ENCODE data around the gene FANCD2. TPM values are rescaled to one million over a fixed set of nuclear protein-coding genes. Genes with fewer than 3 reads are reported as not detected.

The FANCD2 gene
- polyA plus RNA-seq, 3 donors: 1.3 to 11.6 (median 2.4) TPM

GRCh38 chr3:10115326-10116137 lies 89.3 kb downstream of the FANCD2 start, which contains the start of gene BRK1:
Gene BRK1 (plus strand): TSS chr3:10115675. CDS start chr3:10115702, 27 bp downstream.
- intact Hi-C loops (cut with micrococcal nuclease): loop anchor here in 1 of 2 donors (2.0 to 10.0 kb wide), 3 partner anchors 49 to 205 kb away; partner anchors contain the start of genes IRAK2 and SEC13
- Histone ChIP-seq H3K4me3 (replicated peaks in 1 of 3; ENCODE audit: low read depth in 2 of 3, low read length in 3 of 3) (peak within 1 kb of the TSS; percentile 90 to 97 (median 96)), H3K9me3 (replicated peaks in 1 of 2; ENCODE audit: control insufficient read depth in 1 of 2, insufficient read depth in 1 of 2, low read length in 2 of 2) (no peaks in the 10 kb centered on the region), H3K36me3 (replicated peaks in 1 of 2; ENCODE audit: control insufficient read depth in 1 of 2, insufficient read depth in 2 of 2, low read length in 2 of 2) (peaks cover 13 to 21% of the 10 kb centered on the region in 2 donors), H3K27me3 (ENCODE audit: control insufficient read depth in 2 of 2, insufficient read depth in 2 of 2, low read length in 2 of 2) (no peaks in the 10 kb centered on the region), H2AFZ (ENCODE audit: insufficient read depth, low read depth, low read length, poor library complexity, severe bottlenecking) (peak within 1 kb of the TSS; percentile 98), H3K9ac (ENCODE audit: insufficient read depth, low read length, poor library complexity, severe bottlenecking) (peak within 1 kb of the TSS; percentile 84), H3K79me2 (ENCODE audit: insufficient read depth, low read length) (peaks cover 49% of the 10 kb centered on the region), H3K4me2 (replicated peaks; ENCODE audit: extremely low read depth, low read length, poor library complexity, severe bottlenecking) (peak within 1 kb of the TSS; percentile 99), H4K20me1 (ENCODE audit: insufficient read depth, low read length) (peaks cover 34% of the 10 kb centered on the region), H3K4me1 (ENCODE audit: control insufficient read depth in 1 of 2, insufficient read depth in 2 of 2, low read length in 2 of 2) (peaks cover 21% of the 10 kb centered on the region in 2 donors), H3K27ac (ENCODE audit: low read depth in 1 of 2, low read length in 2 of 2) (peak within 1 kb of the TSS; percentile 78 to 96)
- H3K9me3 Mint-ChIP-seq: no peaks in the 10 kb centered on the region
- peak; percentile 96 to 98 (median 97) for DNase-seq
- H3K27me3 Mint-ChIP-seq (ENCODE audit: low read depth in 3 of 3): peaks cover 3 to 8% (median 5%) of the 10 kb centered on the region in 3 donors
- H3K27ac Mint-ChIP-seq: peak within 1 kb of the TSS; percentile 92 to 98 (median 97)
- under 1% methylated on average over 44 of the region's 54 CpGs for WGBS (ENCODE audit: insufficient coverage)
- peaks cover 21% of the 10 kb centered on the region for H3K4me1 Mint-ChIP-seq
- H3K4me3 Mint-ChIP-seq: peak within 1 kb of the TSS; percentile 99 to 100
- no peak for TF ChIP-seq CTCF (IDR thresholded peaks at IDR 0.05)
- peaks cover 14 to 21% of the 10 kb centered on the region in 2 donors for H3K36me3 Mint-ChIP-seq

- intact Hi-C loops (cut with micrococcal nuclease): loop anchor here in 1 of 2 donors (5.0 to 10.0 kb wide), 2 partner anchors 49 to 136 kb away; partner anchors contain the start of gene IRAK2
- Histone ChIP-seq H3K27ac (ENCODE audit: low read depth in 1 of 2, low read length in 2 of 2) (peak overlapping the region; percentile 78 to 96), H3K4me2 (replicated peaks; ENCODE audit: extremely low read depth, low read length, poor library complexity, severe bottlenecking) (peak overlapping the region; percentile 99), H3K4me1 (ENCODE audit: control insufficient read depth in 1 of 2, insufficient read depth in 2 of 2, low read length in 2 of 2) (peaks cover 21% of the 10 kb centered on the region in 2 donors), H3K9ac (ENCODE audit: insufficient read depth, low read length, poor library complexity, severe bottlenecking) (peak overlapping the region; percentile 84), H3K27me3 (ENCODE audit: control insufficient read depth in 2 of 2, insufficient read depth in 2 of 2, low read length in 2 of 2) (no peaks in the 10 kb centered on the region), H4K20me1 (ENCODE audit: insufficient read depth, low read length) (peaks cover 39% of the 10 kb centered on the region), H2AFZ (ENCODE audit: insufficient read depth, low read depth, low read length, poor library complexity, severe bottlenecking) (peak overlapping the region; percentile 98), H3K4me3 (replicated peaks in 1 of 3; ENCODE audit: low read depth in 2 of 3, low read length in 3 of 3) (peak overlapping the region; percentile 90 to 97 (median 96)), H3K9me3 (replicated peaks in 1 of 2; ENCODE audit: control insufficient read depth in 1 of 2, insufficient read depth in 1 of 2, low read length in 2 of 2) (no peaks in the 10 kb centered on the region), H3K36me3 (replicated peaks in 1 of 2; ENCODE audit: control insufficient read depth in 1 of 2, insufficient read depth in 2 of 2, low read length in 2 of 2) (peaks cover 18 to 27% of the 10 kb centered on the region in 2 donors), H3K79me2 (ENCODE audit: insufficient read depth, low read length) (peaks cover 55% of the 10 kb centered on the region)
- peak overlapping the region; percentile 99 to 100 for H3K4me3 Mint-ChIP-seq
- peaks cover 3 to 8% (median 5%) of the 10 kb centered on the region in 3 donors for H3K27me3 Mint-ChIP-seq (ENCODE audit: low read depth in 3 of 3)
- H3K27ac Mint-ChIP-seq: peak overlapping the region; percentile 92 to 98 (median 97)
- DNase-seq: peak in 2 of 3 donors; percentile 23 to 54
- H3K36me3 Mint-ChIP-seq: peaks cover 19 to 27% of the 10 kb centered on the region in 2 donors
- peaks cover 21% of the 10 kb centered on the region for H3K4me1 Mint-ChIP-seq
- WGBS (ENCODE audit: insufficient coverage): 0% methylated on average over 4 of the region's 10 CpGs
- H3K9me3 Mint-ChIP-seq: no peaks in the 10 kb centered on the region
- TF ChIP-seq CTCF (IDR thresholded peaks at IDR 0.05): no peak
These were observed 89.9 kb downstream of the FANCD2 start for GRCh38 chr3:10116138-10116460.
